ENCODE results near the gene ZNRF3. TPM values are rescaled to one million over a fixed set of nuclear protein-coding genes. Genes with fewer than 3 reads are reported as not detected.

ZNRF3 gene
- total RNA-seq, 1 donor from 2014 or later, result 10.5 TPM

- Histone ChIP-seq H3K4me3 (ENCODE audit: low read depth, low read length) (no peak overlapping the region), H3K27me3 (ENCODE audit: control insufficient read depth, insufficient read depth, low read length) (no peaks in the 10 kb centered on the region), H3K36me3 (ENCODE audit: control insufficient read depth, insufficient read depth, low read length) (peaks cover 5% of the 10 kb centered on the region)
- DNase-seq (ENCODE audit: low read depth), result no peak
- TF ChIP-seq CTCF (IDR thresholded peaks at IDR 0.05; ENCODE audit: insufficient read depth, low read length, poor library complexity, severe bottlenecking), result no peak
These were observed 160.7 kb downstream of the ZNRF3 start for GRCh38 chr22:29043906-29044575.

GRCh38 chr22:29044657-29045176, 161.3 kb downstream of the ZNRF3 start:
- Histone ChIP-seq H3K27me3 (ENCODE audit: control insufficient read depth, insufficient read depth, low read length) (no peaks in the 10 kb centered on the region), H3K4me3 (ENCODE audit: low read depth, low read length) (no peak overlapping the region), H3K36me3 (ENCODE audit: control insufficient read depth, insufficient read depth, low read length) (peaks cover 8% of the 10 kb centered on the region)
- no peak for DNase-seq (ENCODE audit: low read depth)
- TF ChIP-seq CTCF (IDR thresholded peaks at IDR 0.05; ENCODE audit: insufficient read depth, low read length, poor library complexity, severe bottlenecking), result no peak

GRCh38 chr22:29048822-29049654, 165.7 kb downstream of the ZNRF3 start:
- no peak for TF ChIP-seq CTCF (IDR thresholded peaks at IDR 0.05; ENCODE audit: insufficient read depth, low read length, poor library complexity, severe bottlenecking)
- Histone ChIP-seq H3K4me3 (ENCODE audit: low read depth, low read length) (no peak overlapping the region), H3K36me3 (ENCODE audit: control insufficient read depth, insufficient read depth, low read length) (peaks cover 8% of the 10 kb centered on the region), H3K27me3 (ENCODE audit: control insufficient read depth, insufficient read depth, low read length) (no peaks in the 10 kb centered on the region)
- DNase-seq (ENCODE audit: low read depth), result no peak

GRCh38 chr22:29049655-29050263, 166.4 kb downstream of the ZNRF3 start:
- DNase-seq (ENCODE audit: low read depth), result no peak
- no peak for TF ChIP-seq CTCF (IDR thresholded peaks at IDR 0.05; ENCODE audit: insufficient read depth, low read length, poor library complexity, severe bottlenecking)
- Histone ChIP-seq H3K27me3 (ENCODE audit: control insufficient read depth, insufficient read depth, low read length) (no peaks in the 10 kb centered on the region), H3K36me3 (ENCODE audit: control insufficient read depth, insufficient read depth, low read length) (peaks cover 8% of the 10 kb centered on the region), H3K4me3 (ENCODE audit: low read depth, low read length) (no peak overlapping the region)

- Histone ChIP-seq H3K27me3 (ENCODE audit: control insufficient read depth, insufficient read depth, low read length) (no peaks in the 10 kb centered on the region), H3K4me3 (ENCODE audit: low read depth, low read length) (no peak overlapping the region), H3K36me3 (ENCODE audit: control insufficient read depth, insufficient read depth, low read length) (peaks cover 8% of the 10 kb centered on the region)
- no peak for TF ChIP-seq CTCF (IDR thresholded peaks at IDR 0.05; ENCODE audit: insufficient read depth, low read length, poor library complexity, severe bottlenecking)
- no peak for DNase-seq (ENCODE audit: low read depth)
These were observed 167.1 kb downstream of the ZNRF3 start for GRCh38 chr22:29050457-29050856.

Measured in kidney epithelial cell (primary cell).